ENCODE data around the gene EVI2A.

Gene EVI2A

GRCh38 chr17:31279401-31279800 lies 42.0 kb downstream of the EVI2A start:
- in situ Hi-C loops (cut with HindIII; ENCODE audit: low sequenced_read_pairs), result no loop called here

GRCh38 chr17:31275116-31275515 lies 46.3 kb downstream of the EVI2A start:
- in situ Hi-C loops (cut with HindIII; ENCODE audit: low sequenced_read_pairs), result no loop called here

GRCh38 chr17:31274252-31274651 lies 47.2 kb downstream of the EVI2A start:
- in situ Hi-C loops (cut with HindIII; ENCODE audit: low sequenced_read_pairs), result no loop called here

GRCh38 chr17:31273516-31273915 lies 47.9 kb downstream of the EVI2A start:
- in situ Hi-C loops (cut with HindIII; ENCODE audit: low sequenced_read_pairs), result no loop called here

DNA sequence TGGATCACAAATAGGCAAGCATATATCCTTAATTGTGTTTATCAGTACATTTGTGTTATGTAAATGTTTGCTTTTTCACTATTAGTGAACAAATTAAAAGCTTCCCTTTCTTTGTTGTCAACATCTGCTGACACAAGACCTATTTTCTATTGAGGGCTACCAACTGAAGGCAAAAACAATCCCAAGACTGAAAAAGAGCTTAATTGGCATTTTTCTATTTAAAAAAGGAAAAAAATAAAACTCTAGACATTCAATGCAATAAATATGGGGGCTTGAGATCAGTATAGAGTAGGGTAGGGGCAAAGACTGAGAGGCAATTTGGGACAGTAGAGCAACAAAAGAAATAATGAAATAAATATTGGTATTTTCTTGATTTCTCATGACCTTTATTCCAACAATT lies 48.6 kb downstream of the EVI2A start:
- in situ Hi-C loops (cut with HindIII; ENCODE audit: low sequenced_read_pairs), result no loop called here

DNA sequence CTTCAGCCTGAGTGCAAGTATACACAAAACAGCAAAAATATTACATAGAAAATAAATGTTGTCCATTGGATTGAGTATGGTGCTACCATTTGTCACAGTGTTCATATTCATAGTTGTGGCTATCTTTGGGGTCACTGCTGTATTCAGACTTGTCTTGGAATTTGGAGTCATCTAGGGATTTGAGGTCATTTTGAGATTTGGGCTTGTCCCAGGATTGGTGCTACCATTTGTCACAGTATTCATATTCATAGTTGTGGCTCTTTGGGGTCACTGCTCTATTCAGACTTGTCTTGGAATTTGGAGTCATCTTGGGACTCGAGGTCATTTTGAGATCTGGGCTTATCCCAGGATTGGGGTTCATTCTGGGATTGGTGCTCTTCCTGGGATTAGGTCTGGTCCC lies 49.2 kb downstream of the EVI2A start:
- in situ Hi-C loops (cut with HindIII; ENCODE audit: low sequenced_read_pairs), result no loop called here

DNA sequence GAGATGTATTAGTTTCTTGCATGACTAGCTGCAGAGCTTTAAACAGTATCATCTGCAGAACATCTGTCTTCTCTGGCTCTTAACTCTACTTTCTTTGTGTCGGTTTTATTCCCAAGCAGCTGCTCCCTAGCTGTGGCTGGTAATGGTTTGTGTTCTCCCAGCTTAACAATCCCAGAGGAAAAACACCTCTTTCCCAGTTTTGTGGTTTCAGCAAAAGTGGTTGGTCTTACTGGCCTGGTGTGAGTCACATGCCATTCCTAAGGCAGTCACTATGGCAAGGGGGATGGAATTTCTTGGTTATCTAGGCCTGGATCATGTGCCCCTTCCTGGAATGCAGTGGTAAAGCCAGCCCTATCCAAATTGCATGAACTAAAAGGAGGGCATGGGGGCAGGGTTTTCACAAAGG lies 51.8 kb downstream of the EVI2A start:
- in situ Hi-C loops (cut with HindIII; ENCODE audit: low sequenced_read_pairs), result no loop called here

DNA sequence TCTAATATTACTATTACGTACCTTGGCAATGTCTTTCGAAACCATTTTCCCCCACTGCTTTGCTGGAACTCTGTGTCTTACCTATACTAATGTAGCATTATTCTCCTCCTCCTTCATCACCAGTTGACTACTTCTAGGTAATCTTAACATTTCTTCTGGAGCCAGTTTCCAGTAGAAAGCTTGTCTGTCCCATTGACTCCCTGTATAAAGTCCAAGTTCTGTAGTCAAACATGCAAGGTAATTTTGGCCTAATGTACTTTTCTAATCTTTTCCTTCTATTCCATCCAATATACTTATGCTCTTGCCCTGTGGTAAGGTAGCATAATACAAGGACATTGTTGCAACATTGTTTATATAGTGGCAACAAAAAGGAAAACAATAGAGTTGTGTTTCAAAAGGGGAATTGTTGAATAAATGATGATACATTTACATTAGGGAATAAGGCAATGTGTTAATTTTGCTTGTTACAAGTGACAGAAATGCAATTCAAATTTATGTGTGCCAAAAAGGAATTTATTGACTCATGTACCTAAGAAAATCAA lies 52.3 kb downstream of the EVI2A start:
- in situ Hi-C loops (cut with HindIII; ENCODE audit: low sequenced_read_pairs), result no loop called here

Data from endothelial cell of hepatic sinusoid (primary cell).